Measurements from ENCODE around the gene TEKT2. TPM values are rescaled to one million over a fixed set of nuclear protein-coding genes. Genes with fewer than 3 reads are reported as not detected.

TEKT2 gene
- polyA plus RNA-seq, 1 experiment = 0.10 TPM

- DNase-seq (ENCODE audit: low read depth) = no peak
- no peaks in the 10 kb centered on the region for H3K36me3 ChIP-seq (ENCODE audit: control insufficient read depth, insufficient read depth, low read length)
- TF ChIP-seq CTCF (IDR thresholded peaks at IDR 0.05; ENCODE audit: insufficient read depth, low read depth, low read length) = no peak
- ChIA-PET CTCF (interaction anchor here (1.7 kb wide), 1 partner anchor 8 kb away, joined by 5 read pairs; no protein-coding TSS in a partner anchor), POLR2A (no interaction called here)
- no peaks in the 10 kb centered on the region for H3K27me3 ChIP-seq (ENCODE audit: control insufficient read depth, insufficient read depth, low read length)
- no peak overlapping the region for H3K4me3 ChIP-seq (ENCODE audit: low read depth, low read length)
Observed at GRCh38 chr1:36070349-36070748, 13.5 kb upstream of the TEKT2 start.

GRCh38 chr1:36076979-36077573 lies 6.8 kb upstream of the TEKT2 start:
- no peak for DNase-seq (ENCODE audit: low read depth)
- no peak for TF ChIP-seq CTCF (IDR thresholded peaks at IDR 0.05; ENCODE audit: insufficient read depth, low read depth, low read length)
- Histone ChIP-seq H3K4me3 (ENCODE audit: low read depth, low read length) (no peak overlapping the region), H3K36me3 (ENCODE audit: control insufficient read depth, insufficient read depth, low read length) (no peaks in the 10 kb centered on the region), H3K27me3 (ENCODE audit: control insufficient read depth, insufficient read depth, low read length) (no peaks in the 10 kb centered on the region)
- ChIA-PET CTCF (no interaction called here), POLR2A (no interaction called here)

- Histone ChIP-seq H3K4me3 (ENCODE audit: low read depth, low read length) (no peak overlapping the region), H3K27me3 (ENCODE audit: control insufficient read depth, insufficient read depth, low read length) (no peaks in the 10 kb centered on the region), H3K36me3 (ENCODE audit: control insufficient read depth, insufficient read depth, low read length) (no peaks in the 10 kb centered on the region)
- DNase-seq (ENCODE audit: low read depth) = no peak
- ChIA-PET CTCF (no interaction called here), POLR2A (no interaction called here)
- no peak for TF ChIP-seq CTCF (IDR thresholded peaks at IDR 0.05; ENCODE audit: insufficient read depth, low read depth, low read length)
Observed at GRCh38 chr1:36080236-36080635, 3.7 kb upstream of the TEKT2 start.

- CTCF ChIA-PET = no interaction called here
- no peaks in the 10 kb centered on the region for H3K36me3 ChIP-seq (ENCODE audit: control insufficient read depth, insufficient read depth, low read length)
- no peak for DNase-seq (ENCODE audit: low read depth)
- H3K4me3 ChIP-seq (ENCODE audit: low read depth, low read length) = no peak overlapping the region
- no peaks in the 10 kb centered on the region for H3K27me3 ChIP-seq (ENCODE audit: control insufficient read depth, insufficient read depth, low read length)
- POLR2A ChIA-PET = no interaction called here
- TF ChIP-seq CTCF (IDR thresholded peaks at IDR 0.05; ENCODE audit: insufficient read depth, low read depth, low read length) = no peak
Observed at GRCh38 chr1:36080801-36081200, 3.1 kb upstream of the TEKT2 start.

GRCh38 chr1:36081926-36082485 lies 1.9 kb upstream of the TEKT2 start:
- DNase-seq (ENCODE audit: low read depth) = no peak
- POLR2A ChIA-PET = no interaction called here
- no peak for TF ChIP-seq CTCF (IDR thresholded peaks at IDR 0.05; ENCODE audit: insufficient read depth, low read depth, low read length)
- no peaks in the 10 kb centered on the region for H3K36me3 ChIP-seq (ENCODE audit: control insufficient read depth, insufficient read depth, low read length)
- CTCF ChIA-PET = no interaction called here
- H3K4me3 ChIP-seq (ENCODE audit: low read depth, low read length) = no peak overlapping the region
- H3K27me3 ChIP-seq (ENCODE audit: control insufficient read depth, insufficient read depth, low read length) = no peaks in the 10 kb centered on the region
